GM19328 (cell line): Measurements from ENCODE around the gene LRBA.
"Not testable (repeated sequence)": the region's sequence is repeated elsewhere in the genome, so short reads cannot be mapped to it uniquely, and the experiment has no call there.

Source experiments
- ATAC-seq: cut with Tn5 transposase; IDR thresholded peaks from one replicate; pipeline ENCODE4 v1.9.1; 2021; ENCODE audit warnings: mild to moderate bottlenecking, moderate library complexity; ENCODE audit not compliant: unreplicated experiment

LRBA gene

DNA sequence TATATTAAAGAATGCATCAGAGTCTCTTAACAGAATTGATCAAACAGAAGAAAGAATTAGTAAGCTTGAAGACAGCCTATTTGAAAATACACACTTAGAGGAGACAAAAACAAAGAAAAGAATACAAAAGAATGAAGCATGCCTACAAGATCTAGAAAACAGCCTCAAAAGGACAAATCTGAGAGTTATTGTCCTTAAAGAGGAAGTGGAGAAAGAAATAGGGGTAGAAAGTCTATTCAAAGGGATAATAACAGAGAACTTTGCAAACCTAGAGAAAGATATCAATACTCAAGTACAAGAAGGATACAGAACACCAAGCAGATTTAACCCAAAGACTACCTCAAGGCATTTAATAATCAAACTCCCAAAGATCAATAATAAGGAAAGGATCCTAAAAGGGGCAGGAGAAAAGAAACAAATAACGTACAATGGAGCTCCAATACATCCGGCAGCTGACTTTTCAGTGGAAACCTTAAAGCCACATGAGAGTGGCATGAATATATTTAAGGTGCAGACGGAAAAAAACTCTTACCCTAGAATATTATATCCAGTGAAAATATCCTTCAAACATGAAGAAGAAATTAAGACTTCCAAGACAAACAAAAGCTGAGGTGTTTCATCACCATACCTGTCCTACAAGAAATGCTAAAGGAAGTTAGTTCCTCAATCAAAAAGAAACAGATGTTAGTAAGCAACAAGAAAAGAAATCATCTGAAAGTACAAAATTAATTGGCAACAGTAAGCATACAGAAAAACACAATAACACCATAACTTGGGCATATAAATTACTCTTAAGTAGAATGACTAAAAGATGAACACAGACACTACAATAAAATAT, 36.1 kb downstream of the LRBA start:
- ATAC-seq = no peak

DNA sequence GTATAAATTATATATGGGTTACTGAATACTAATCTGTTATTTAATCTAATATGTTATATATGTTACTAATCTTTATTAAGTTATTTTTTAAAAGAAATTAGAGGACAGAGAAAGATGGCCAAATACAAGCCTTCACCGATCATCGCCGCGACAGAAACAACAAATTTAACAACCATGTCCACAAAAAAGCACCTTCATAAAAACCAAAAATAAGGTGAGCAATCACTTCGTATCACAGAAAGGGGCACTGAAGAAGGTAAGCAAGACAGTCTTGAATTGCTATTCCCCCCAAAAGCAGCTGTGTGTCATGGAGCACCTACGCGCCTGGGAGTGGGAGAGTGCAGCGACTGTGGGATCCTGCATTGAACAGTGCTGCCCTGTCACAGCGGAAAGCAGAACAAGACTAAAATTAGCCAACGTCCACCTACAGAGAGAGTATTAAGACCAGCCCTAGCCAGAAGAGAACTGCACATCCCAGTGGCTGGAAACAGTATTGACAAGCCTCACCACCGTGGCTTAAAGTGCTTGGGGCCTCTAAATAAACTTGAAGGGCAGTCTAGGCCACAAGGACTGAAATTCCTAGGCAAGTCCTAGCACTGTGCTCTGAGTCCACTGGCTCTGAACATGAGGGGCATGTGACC, 38.5 kb downstream of the LRBA start:
- ATAC-seq = no peak

DNA sequence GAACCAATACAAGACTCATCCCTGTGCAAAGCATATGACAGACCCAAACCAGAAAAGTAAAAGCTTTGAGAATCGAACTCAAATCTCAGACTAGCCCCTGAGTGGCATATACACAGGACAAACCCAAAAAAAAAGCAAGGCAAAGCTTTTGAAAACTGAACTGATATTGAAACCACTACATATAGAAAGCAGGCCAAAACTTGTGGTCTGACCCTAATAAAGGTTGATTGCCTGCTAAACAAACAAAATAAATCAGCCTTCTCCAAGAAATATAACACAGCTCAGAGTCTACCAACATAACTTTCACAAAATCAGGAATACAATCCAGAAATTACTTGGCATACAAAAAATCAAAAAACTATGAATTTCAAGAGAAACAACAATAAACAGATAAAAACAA, 40.3 kb downstream of the LRBA start:
- no peak for ATAC-seq

GRCh38 chr4:150974252-150974640, 40.8 kb downstream of the LRBA start:
- ATAC-seq = no peak

GRCh38 chr4:150973626-150974251, 41.3 kb downstream of the LRBA start:
- ATAC-seq = no peak

GRCh38 chr4:150972592-150972991, 42.5 kb downstream of the LRBA start:
- no peak for ATAC-seq

- ATAC-seq = no peak
Measured at GRCh38 chr4:150971901-150972300, 43.2 kb downstream of the LRBA start.

DNA sequence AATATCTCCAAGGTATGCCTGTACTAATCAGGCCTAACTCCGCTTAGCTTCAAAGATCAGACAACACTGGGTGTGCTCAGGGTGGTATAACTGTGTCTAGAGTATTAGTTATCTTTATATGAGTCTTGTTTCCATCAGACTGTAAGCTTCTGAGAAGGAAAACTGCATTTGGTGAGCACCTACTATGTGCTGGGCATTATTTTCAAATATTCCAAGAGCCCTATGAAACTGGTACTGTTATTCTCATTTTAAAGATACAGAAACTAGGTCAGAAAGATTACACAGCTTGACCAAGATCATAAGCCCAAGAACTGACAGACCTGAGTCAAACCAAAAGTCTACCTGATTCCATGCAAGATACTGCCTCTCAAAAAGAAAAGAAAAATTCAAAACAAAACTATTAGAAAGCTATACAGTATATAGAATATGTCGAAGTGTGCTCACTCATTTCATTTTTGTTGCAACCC, 44.4 kb downstream of the LRBA start:
- ATAC-seq = peak; percentile 74

DNA sequence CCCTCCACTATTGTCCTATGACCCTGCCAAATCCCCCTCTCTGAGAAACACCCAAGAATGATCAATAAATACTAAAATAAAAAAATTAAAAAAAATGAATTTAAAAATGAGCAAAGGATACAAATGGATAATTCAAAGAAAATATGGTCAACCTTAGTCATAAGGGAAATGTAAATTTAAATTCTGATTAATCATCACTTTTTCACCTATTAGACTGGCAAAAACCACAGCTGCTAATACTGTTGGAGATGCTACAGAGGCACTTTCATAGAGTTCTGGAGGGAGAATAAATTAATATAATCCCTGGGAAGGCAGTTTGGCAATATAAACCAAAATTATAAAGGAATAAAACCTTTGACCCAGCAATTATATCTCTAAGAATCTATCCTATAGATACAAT, 50.3 kb downstream of the LRBA start:
- ATAC-seq = no peak

DNA sequence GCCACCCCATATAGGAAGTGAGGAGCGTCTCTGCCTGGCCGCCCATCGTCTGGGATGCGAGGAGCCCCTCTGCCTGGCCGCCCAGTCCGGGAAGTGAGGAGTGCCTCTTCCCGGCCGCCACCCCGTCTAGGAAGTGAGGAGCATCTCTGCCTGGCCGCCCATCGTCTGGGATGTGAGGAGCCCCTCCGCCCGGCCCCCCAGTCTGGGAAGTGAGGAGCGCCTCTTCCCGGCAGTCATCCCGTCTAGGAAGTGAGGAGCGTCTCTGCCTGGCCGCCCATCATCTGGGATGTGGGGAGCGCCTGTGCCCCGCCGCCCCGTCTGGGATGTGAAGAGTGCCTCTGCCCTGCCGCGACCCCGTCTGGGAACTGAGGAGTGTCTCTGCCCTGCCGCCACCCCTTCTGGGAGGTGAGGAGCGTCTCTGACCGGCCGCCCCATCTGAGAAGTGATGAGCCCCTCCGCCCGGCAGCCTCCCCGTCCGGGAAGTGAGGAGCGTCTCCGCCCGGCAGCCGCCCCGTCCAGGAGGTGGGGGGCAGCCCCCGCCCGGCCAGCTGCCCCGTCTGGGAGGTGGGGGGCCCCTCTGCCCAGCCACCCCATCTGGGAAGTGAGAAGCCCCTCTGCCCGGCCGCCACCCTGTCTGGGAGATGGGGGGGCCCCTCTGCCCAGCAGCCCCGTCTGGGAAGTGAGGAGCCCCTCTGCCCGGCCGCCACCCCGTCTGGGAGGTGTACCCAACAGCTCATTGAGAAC, 51.3 kb downstream of the LRBA start:
- ATAC-seq = not testable (repeated sequence)

DNA sequence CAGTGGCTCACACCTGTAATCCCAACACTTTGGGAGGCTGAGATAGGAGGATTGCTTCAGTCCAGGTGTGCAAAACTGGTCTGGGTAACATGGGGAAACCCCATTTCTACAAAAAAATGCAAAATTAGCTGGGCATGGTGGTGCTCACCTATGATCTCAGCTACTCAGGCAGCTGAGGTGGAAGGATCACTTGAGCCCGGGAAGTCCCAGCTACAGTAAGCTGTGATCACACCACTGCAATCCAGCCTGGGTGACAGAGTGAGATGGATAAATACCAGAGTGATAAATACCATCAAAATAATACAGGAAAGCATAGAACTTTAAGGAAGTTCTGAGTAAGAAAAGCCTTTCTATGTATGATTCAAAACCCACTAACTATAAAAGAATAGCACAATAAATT, 52.8 kb downstream of the LRBA start:
- ATAC-seq = no peak

- ATAC-seq = no peak
Measured at GRCh38 chr4:150961566-150961965, 53.5 kb downstream of the LRBA start.

- ATAC-seq = peak; percentile 58
Measured at GRCh38 chr4:150960818-150961217, 54.3 kb downstream of the LRBA start.

GRCh38 chr4:150960079-150960478, 55.0 kb downstream of the LRBA start:
- no peak for ATAC-seq

DNA sequence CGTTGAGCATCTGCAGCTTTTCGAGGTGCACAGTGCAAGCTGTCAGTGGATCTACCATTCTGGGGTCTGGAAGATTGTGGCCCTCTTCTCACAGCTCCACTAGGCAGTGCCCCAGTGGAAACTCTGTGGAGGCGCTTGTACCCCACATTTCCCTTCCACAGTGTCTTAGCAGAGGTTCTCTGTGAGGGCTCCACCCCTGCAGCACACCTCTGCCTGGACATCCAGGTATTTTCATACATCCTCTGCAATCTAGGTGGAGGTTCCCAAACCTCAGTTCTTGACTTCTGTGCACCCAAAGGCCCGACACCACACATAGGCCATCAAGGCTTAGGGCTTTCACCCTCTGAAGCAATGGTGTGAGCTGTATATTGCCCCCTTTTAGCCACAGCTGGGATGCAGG, 57.1 kb downstream of the LRBA start:
- ATAC-seq = not testable (repeated sequence)

DNA sequence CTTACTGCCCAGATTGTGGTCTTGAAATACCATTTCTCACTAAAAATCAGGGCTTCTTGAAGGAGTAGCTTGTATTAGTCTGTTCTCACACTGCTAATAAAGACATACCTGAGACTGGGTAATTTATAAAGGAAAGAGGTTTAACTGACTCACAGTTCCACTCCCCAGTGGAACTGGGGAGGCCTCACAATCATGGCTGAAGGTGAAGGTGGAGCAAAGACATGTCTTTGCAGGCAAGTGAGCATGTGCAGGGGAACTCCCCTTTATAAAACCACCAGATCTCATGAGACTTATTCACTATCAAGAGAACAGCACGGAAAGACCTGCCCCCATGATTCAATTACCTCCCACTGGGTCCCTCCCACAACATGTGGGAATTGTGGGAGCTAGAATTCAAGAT, 58.0 kb downstream of the LRBA start:
- not testable (repeated sequence) for ATAC-seq

- not testable (repeated sequence) for ATAC-seq
Measured at GRCh38 chr4:150953916-150954315, 61.2 kb downstream of the LRBA start.

DNA sequence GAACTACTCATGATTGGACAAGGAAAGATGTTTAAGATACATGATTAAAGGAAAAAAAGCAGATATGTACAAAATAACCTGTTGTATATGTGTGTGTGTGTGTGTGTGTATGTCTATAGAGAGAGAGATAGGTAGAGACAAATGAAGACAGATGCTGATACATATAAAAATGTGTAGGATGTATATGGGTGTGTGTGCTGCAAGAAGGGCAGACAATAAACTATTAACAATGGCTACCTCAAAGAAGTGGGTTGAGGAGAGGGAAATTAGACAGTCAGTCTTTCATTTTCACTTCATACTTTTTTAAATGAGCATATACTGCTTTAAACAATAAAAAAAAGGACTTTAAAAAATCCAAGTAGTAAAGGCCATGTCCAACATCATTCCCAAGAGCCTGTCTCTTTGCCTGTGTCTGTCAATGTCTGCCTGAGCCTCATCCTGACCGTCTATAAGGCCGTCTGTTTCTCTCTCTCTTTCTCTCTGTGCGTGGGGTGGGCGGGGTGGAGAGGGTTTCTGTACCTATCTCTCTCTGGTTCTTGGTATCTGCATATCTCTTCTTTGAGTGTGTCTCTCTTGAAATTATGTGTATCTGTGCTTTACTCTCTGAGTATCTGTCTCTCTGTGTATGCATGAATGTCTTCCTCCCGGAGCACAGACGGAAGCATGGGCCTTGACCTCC, 62.8 kb downstream of the LRBA start:
- ATAC-seq = no peak

DNA sequence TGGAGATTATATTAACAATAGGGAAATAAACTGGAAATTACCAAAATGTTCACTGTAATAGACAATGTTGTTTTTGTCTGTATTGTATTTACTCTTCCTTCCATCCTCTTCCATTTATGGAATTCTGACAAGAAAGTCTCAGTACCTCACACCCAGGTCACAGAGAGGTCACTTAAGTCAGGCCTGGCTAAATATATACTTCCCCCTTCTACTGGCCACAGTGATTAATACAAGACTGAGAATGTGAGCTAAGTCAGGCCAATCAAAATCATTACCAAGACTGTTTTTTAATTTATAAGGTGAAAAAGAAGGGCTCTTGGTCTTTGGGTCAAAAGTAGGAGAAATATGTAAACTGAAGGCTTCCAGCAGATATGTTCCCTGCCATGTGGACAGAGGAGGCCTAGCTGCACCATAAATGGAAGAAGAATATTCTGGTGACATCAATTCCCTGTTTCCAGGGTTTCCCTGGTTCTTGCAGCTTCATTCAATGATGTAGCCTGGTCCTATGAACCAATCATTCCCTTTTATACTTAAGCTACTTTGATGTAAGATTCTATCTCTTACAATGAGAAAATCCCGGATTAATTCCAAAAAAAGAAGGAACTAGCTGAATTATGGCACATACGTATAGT, 64.3 kb downstream of the LRBA start:
- peak; percentile 75 for ATAC-seq

DNA sequence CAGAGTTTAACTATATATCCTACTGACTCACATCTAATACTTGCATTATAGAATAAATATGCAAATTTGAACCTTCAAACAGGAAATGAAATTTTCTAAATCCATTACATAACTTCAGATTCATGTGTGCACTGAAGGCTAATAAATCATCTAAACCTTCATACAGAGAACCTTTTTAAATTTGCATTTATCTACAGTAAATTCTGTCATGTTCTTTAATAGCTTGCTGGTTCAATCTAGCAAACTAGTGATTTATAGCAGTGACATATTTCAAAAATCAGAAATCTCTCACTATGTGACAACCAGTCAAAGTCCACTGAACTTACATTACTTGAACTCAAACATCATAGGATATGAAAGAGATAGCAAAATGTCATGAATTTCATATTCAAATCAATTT, 65.1 kb downstream of the LRBA start:
- no peak for ATAC-seq
